ENCODE measurements around the gene FDXR. TPM values are rescaled to one million over a fixed set of nuclear protein-coding genes. Genes with fewer than 3 reads are reported as not detected.

Gene FDXR
- total RNA-seq, 1 experiment from 2014 or later: 39.7 TPM

GRCh38 chr17:74827800-74828199, 45.0 kb downstream of the FDXR start:
- no CpG with 5 or more reads among the region's 11 CpGs for WGBS (ENCODE audit: extremely low coverage, insufficient read length, low lambda C conversion rate)
- H3K9me3 Mint-ChIP-seq: no peaks in the 10 kb centered on the region

More at GRCh38 chr17:74827800-74828199, 45.0 kb downstream of the FDXR start:
- no peak for DNase-seq
- no peaks in the 10 kb centered on the region for H3K79me1 ChIP-seq (ENCODE audit: insufficient read depth, low read depth, low read length, poor library complexity, severe bottlenecking)
- H3K23me2 ChIP-seq (ENCODE audit: insufficient read length, low read depth, low read length, poor library complexity, severe bottlenecking): no peaks in the 10 kb centered on the region
- no peak overlapping the region for H3K14ac ChIP-seq (ENCODE audit: insufficient read depth, low read length)
- H3T11ph ChIP-seq (ENCODE audit: low read length): no peak overlapping the region
- no peaks in the 10 kb centered on the region for H3K4me1 Mint-ChIP-seq
- H3K4me1 ChIP-seq (ENCODE audit: insufficient read depth, low read length): no peaks in the 10 kb centered on the region
- no peak overlapping the region for H3K18ac ChIP-seq (ENCODE audit: insufficient read length, low read depth, low read length)
- no peak overlapping the region for H2AFZ ChIP-seq (ENCODE audit: low read length)
- no peak overlapping the region for H2BK120ac ChIP-seq (ENCODE audit: low read depth, low read length, poor library complexity, severe bottlenecking)
- no peak overlapping the region for H3K27ac ChIP-seq (ENCODE audit: insufficient read length, low read depth, low read length)
- no peak overlapping the region for H4K5ac ChIP-seq (ENCODE audit: insufficient read length, low read depth, low read length)
- H3K27me3 Mint-ChIP-seq (ENCODE audit: low read depth): peaks cover 3% of the 10 kb centered on the region
- H3K4me3 Mint-ChIP-seq: no peak overlapping the region
- no peak overlapping the region for H3K4ac ChIP-seq (ENCODE audit: low read depth, low read length)
- H4K8ac ChIP-seq (replicated peaks; ENCODE audit: insufficient read length, low read depth, low read length): no peak overlapping the region
- no peak overlapping the region for H2BK5ac ChIP-seq (ENCODE audit: insufficient read length, low read length)
- no peaks in the 10 kb centered on the region for H3K27me3 ChIP-seq (ENCODE audit: insufficient read depth, low read length)
- peaks cover 3% of the 10 kb centered on the region for H4K20me1 ChIP-seq (ENCODE audit: control insufficient read depth, insufficient read depth, insufficient read length)
- peak overlapping the region in 1 of 3 experiments; percentile 79; a peak in 1 of 7 replicates for H3K27ac Mint-ChIP-seq
- H4K91ac ChIP-seq (ENCODE audit: insufficient read length, low read depth, low read length): no peak overlapping the region
- H3K56ac ChIP-seq (ENCODE audit: insufficient read length, low read depth, low read length): no peak overlapping the region
- no peak overlapping the region for H2BK15ac ChIP-seq (ENCODE audit: low read depth, low read length)
- peaks cover 0 to 5% (median 0%) of the 10 kb centered on the region in 3 experiments; a peak in 3 of 7 replicates for H3K36me3 Mint-ChIP-seq (ENCODE audit: insufficient read depth in 1 of 3, low read depth in 3 of 3)
- H3K79me2 ChIP-seq (ENCODE audit: insufficient read depth, low read length): no peaks in the 10 kb centered on the region
- no peak overlapping the region for H2BK12ac ChIP-seq (ENCODE audit: insufficient read length, low read depth, low read length)
- no peaks in the 10 kb centered on the region for H3K9me3 ChIP-seq (ENCODE audit: control insufficient read depth, low read depth, low read length)
- H3K23ac ChIP-seq (ENCODE audit: insufficient read length, low read depth, low read length): no peak overlapping the region
- H3K9ac ChIP-seq (ENCODE audit: extremely low read depth, insufficient read length, low read length): no peak overlapping the region
- no peak overlapping the region for H3K4me2 ChIP-seq (ENCODE audit: insufficient read depth, insufficient read length, low read length)
- no peak overlapping the region for H2AK5ac ChIP-seq (ENCODE audit: insufficient read length, low read length)
- H2BK20ac ChIP-seq (ENCODE audit: low read depth, low read length, poor library complexity, severe bottlenecking): no peak overlapping the region
- TF ChIP-seq, protein P1, sequence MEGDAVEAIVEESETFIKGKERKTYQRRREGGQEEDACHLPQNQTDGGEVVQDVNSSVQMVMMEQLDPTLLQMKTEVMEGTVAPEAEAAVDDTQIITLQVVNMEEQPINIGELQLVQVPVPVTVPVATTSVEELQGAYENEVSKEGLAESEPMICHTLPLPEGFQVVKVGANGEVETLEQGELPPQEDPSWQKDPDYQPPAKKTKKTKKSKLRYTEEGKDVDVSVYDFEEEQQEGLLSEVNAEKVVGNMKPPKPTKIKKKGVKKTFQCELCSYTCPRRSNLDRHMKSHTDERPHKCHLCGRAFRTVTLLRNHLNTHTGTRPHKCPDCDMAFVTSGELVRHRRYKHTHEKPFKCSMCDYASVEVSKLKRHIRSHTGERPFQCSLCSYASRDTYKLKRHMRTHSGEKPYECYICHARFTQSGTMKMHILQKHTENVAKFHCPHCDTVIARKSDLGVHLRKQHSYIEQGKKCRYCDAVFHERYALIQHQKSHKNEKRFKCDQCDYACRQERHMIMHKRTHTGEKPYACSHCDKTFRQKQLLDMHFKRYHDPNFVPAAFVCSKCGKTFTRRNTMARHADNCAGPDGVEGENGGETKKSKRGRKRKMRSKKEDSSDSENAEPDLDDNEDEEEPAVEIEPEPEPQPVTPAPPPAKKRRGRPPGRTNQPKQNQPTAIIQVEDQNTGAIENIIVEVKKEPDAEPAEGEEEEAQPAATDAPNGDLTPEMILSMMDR (conservative IDR thresholded peaks at IDR 0.05): no peak

All from H9 (cell line).